Keratinocyte (primary cell): ENCODE data around the gene PTRH2. TPM values are rescaled to one million over a fixed set of nuclear protein-coding genes. Genes with fewer than 3 reads are reported as not detected.

Experiments used
- DNase-seq: peaks from one replicate; pipeline ENCODE4 v3.0.0-alpha.2; 2011; ENCODE audit warnings: low read depth, missing footprints, low spot score
- FAIRE-seq: peaks from 2 replicates; lab custom pipeline; 2011; peaks lifted over from hg19 to GRCh38; lab: Jason Lieb, UNC
- H2AFZ ChIP-seq: 2 replicates; pipeline ENCODE4 v1.6.0; 2012; ENCODE audit warnings: low read length, control low read depth, inconsistent platforms; ENCODE audit not compliant: control insufficient read depth
- H3K27ac ChIP-seq: 2 replicates; pipeline ENCODE4 v1.5.1; 2011; ENCODE audit warnings: low read length; ENCODE audit not compliant: control insufficient read depth, insufficient read depth
- H3K27me3 ChIP-seq: 3 replicates; pipeline ENCODE4 v1.6.0; 2011; ENCODE audit warnings: low read length; ENCODE audit not compliant: control insufficient read depth, insufficient read depth; ENCODE audit errors: extremely low read depth
- H3K36me3 ChIP-seq, 2 experiments: 2 replicates in 1 of 2; 3 replicates in 1 of 2; pipeline ENCODE4 v1.5.1; 2011; ENCODE audit warnings: low read length in 2 of 2, mild to moderate bottlenecking in 1 of 2; ENCODE audit not compliant: control insufficient read depth in 2 of 2, insufficient read depth in 2 of 2; ENCODE audit errors: extremely low read depth in 1 of 2
- H3K4me1 ChIP-seq: 3 replicates; pipeline ENCODE4 v1.5.1; 2011; ENCODE audit warnings: low read length; ENCODE audit not compliant: control insufficient read depth, insufficient read depth; ENCODE audit errors: extremely low read depth
- H3K4me2 ChIP-seq: 3 replicates; pipeline ENCODE4 v1.6.0; 2011; ENCODE audit warnings: low read depth, low read length; ENCODE audit not compliant: control insufficient read depth, insufficient read depth; ENCODE audit errors: extremely low read depth
- H3K4me3 ChIP-seq, 3 experiments: fragments of 200-600 bp in 1 of 3; sonication (generic) in 1 of 3; 2 replicates in 2 of 3; 3 replicates in 1 of 3; pipeline ENCODE4 v1.5.1; 2011 to 2016; ENCODE audit warnings: low read length in 3 of 3, mild to moderate bottlenecking in 3 of 3, control low read depth in 2 of 3, inconsistent platforms in 1 of 3, low read depth in 1 of 3, mixed read lengths in 1 of 3, mixed run types in 1 of 3, moderate library complexity in 1 of 3; ENCODE audit not compliant: control insufficient read depth in 2 of 3, insufficient read depth in 2 of 3; ENCODE audit errors: extremely low read depth in 1 of 3
- H3K79me2 ChIP-seq: 2 replicates; pipeline ENCODE4 v1.6.0; 2012; ENCODE audit warnings: low read length; ENCODE audit not compliant: control insufficient read depth, insufficient read depth
- H3K9ac ChIP-seq: 3 replicates; pipeline ENCODE4 v1.6.0; 2011; ENCODE audit warnings: low read length; ENCODE audit not compliant: control insufficient read depth, insufficient read depth; ENCODE audit errors: extremely low read depth
- H3K9me1 ChIP-seq: 3 replicates; pipeline ENCODE4 v1.6.0; 2011; ENCODE audit warnings: low read length; ENCODE audit not compliant: control insufficient read depth, insufficient read depth; ENCODE audit errors: extremely low read depth
- H3K9me3 ChIP-seq: 2 replicates; pipeline ENCODE4 v1.5.1; 2012; ENCODE audit warnings: low read depth, low read length; ENCODE audit not compliant: control insufficient read depth
- H4K20me1 ChIP-seq: 3 replicates; pipeline ENCODE4 v1.6.0; 2011; ENCODE audit warnings: low read length; ENCODE audit not compliant: control insufficient read depth, insufficient read depth; ENCODE audit errors: extremely low read depth
- EZH2 ChIP-seq: IDR thresholded peaks from one replicate; pipeline ENCODE4 v1.6.1; 2012; ENCODE audit warnings: inconsistent platforms, mild to moderate bottlenecking, low read length, moderate library complexity
- dilution Hi-C: fragments of 300-500 bp; cut with MboI; formaldehyde crosslinking; loops from one replicate; pipeline ENCODE4 v1.7.0; 2020; ENCODE audit warnings: low sequenced_read_pairs; ENCODE audit not compliant: extremely low pct_ligation_motif_present
- polyA plus RNA-seq, 5 experiments: library from polyadenylated mRNA; depleted of rRNA in 3 of 5; stranded (reverse) in 3 of 5; stranded (forward) in 1 of 5; unstranded in 1 of 5; fragments of >200 nt; gene quantifications; 1 replicate in 1 of 5; 2 replicates in 3 of 5; 3 replicates in 1 of 5; pipeline versions ENCODE4 v1.2.1 to v1.2.3, GENCODE V29; 2011 to 2012; ENCODE audit warnings: missing spikeins in 2 of 5, low read depth in 1 of 5, low replicate concordance in 1 of 5
- TF ChIP-seq, protein P1 (sequence below), 3 experiments: IDR thresholded peaks in 1 of 3; conservative IDR thresholded peaks in 1 of 3; optimal IDR thresholded peaks in 1 of 3; 2 replicates in 2 of 3; 3 replicates in 1 of 3; pipeline versions ENCODE3 to v1.5.1; 2011; ENCODE audit warnings: low read length in 3 of 3, mild to moderate bottlenecking in 3 of 3, moderate library complexity in 2 of 3, control low read depth in 1 of 3, inconsistent platforms in 1 of 3; ENCODE audit not compliant: insufficient read depth in 2 of 3; ENCODE audit errors: extremely low read depth in 1 of 3

PTRH2 gene
- polyA plus RNA-seq, 1 donor (not counting 4 experiments of a cell fraction or from before 2014, with no cell fraction given), result 107 TPM

- no peak overlapping the region for H3K4me3 ChIP-seq
- DNase-seq (no peak), FAIRE-seq (no peak)
- H3K9me1 ChIP-seq, result no peaks in the 10 kb centered on the region
- H3K9me3 ChIP-seq, result no peaks in the 10 kb centered on the region
- no peaks in the 10 kb centered on the region for H3K27me3 ChIP-seq
- H3K27ac ChIP-seq, result no peak overlapping the region
- H3K4me2 ChIP-seq, result no peak overlapping the region
- no peak overlapping the region for H3K9ac ChIP-seq
- TF ChIP-seq EZH2, result no peak
- TF ChIP-seq, protein P1, sequence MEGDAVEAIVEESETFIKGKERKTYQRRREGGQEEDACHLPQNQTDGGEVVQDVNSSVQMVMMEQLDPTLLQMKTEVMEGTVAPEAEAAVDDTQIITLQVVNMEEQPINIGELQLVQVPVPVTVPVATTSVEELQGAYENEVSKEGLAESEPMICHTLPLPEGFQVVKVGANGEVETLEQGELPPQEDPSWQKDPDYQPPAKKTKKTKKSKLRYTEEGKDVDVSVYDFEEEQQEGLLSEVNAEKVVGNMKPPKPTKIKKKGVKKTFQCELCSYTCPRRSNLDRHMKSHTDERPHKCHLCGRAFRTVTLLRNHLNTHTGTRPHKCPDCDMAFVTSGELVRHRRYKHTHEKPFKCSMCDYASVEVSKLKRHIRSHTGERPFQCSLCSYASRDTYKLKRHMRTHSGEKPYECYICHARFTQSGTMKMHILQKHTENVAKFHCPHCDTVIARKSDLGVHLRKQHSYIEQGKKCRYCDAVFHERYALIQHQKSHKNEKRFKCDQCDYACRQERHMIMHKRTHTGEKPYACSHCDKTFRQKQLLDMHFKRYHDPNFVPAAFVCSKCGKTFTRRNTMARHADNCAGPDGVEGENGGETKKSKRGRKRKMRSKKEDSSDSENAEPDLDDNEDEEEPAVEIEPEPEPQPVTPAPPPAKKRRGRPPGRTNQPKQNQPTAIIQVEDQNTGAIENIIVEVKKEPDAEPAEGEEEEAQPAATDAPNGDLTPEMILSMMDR (optimal IDR thresholded peaks at IDR 0.05 in 1 of 3, IDR thresholded peaks at IDR 0.05 in 1 of 3, conservative IDR thresholded peaks at IDR 0.05 in 1 of 3; ENCODE audit: extremely low read depth in 1 of 3, insufficient read depth in 2 of 3, low read length in 3 of 3), result no peak
- dilution Hi-C loops, result no loop called here
- H3K4me1 ChIP-seq, result no peaks in the 10 kb centered on the region
- H3K36me3 ChIP-seq, result peaks cover 2 to 3% of the 10 kb centered on the region in 2 experiments
- peaks cover 3% of the 10 kb centered on the region for H4K20me1 ChIP-seq
- H3K79me2 ChIP-seq, result peaks cover 79% of the 10 kb centered on the region
- H2AFZ ChIP-seq, result no peak overlapping the region
These were observed 12.3 kb upstream of the PTRH2 start for GRCh38 chr17:59719526-59719925.

DNA sequence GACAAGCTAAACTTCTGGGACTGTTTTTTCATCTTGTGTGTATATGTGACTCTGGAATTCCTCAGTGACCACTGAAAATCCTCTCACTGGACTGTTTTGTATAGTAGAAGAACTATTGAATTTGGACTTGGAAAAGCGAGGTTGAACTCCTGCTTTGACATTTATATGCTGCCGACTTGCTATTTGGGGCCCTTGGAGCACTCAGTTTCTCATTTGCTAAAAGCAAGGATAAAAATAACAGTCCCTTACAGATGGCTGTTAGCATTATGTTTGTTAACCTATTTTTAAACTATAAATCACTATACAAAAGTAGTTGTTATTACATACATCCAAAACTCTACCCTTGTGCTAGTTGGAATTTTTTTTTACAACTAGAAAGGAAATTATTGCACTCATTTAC lies 9.2 kb upstream of the PTRH2 start:
- Histone ChIP-seq H3K4me3 (no peak overlapping the region), H3K79me2 (peaks cover 79% of the 10 kb centered on the region), H4K20me1 (peaks cover 3% of the 10 kb centered on the region), H3K27me3 (no peaks in the 10 kb centered on the region), H3K9me3 (no peaks in the 10 kb centered on the region), H3K4me2 (no peak overlapping the region), H3K4me1 (peaks cover 3% of the 10 kb centered on the region), H3K9ac (no peak overlapping the region), H3K9me1 (peaks cover 4% of the 10 kb centered on the region), H3K27ac (no peak overlapping the region), H2AFZ (no peak overlapping the region), H3K36me3 (peaks cover 2 to 3% of the 10 kb centered on the region in 2 experiments)
- FAIRE-seq (no peak), DNase-seq (no peak)
- dilution Hi-C loops, result no loop called here
- TF ChIP-seq, protein P1 (optimal IDR thresholded peaks at IDR 0.05 in 1 of 3, IDR thresholded peaks at IDR 0.05 in 1 of 3, conservative IDR thresholded peaks at IDR 0.05 in 1 of 3; ENCODE audit: extremely low read depth in 1 of 3, insufficient read depth in 2 of 3, low read length in 3 of 3), result no peak
- no peak for TF ChIP-seq EZH2
